SK-N-SH (cell line): ENCODE results near the gene DMBT1. TPM values are rescaled to one million over a fixed set of nuclear protein-coding genes. Genes with fewer than 3 reads are reported as not detected.

ENCODE experiments used
- CTCF ChIA-PET: fragments of 300-600, 350-600 bp; formaldehyde crosslinking; extraction: SDS; loops from one replicate; lab custom pipeline; 2021; lab: Yijun Ruan, JAX
- POLR2A ChIA-PET: fragments of 350-600 bp; sonication (Branson Sonifier 250); formaldehyde crosslinking; extraction: SDS; loops from one replicate; lab custom pipeline; 2020; ENCODE audit warnings: antibody characterized with exemption, inconsistent platforms; lab: Yijun Ruan, JAX
- DNase-seq: peaks from one replicate; pipeline ENCODE4 v3.0.0; 2012
- H2AFZ ChIP-seq: fragments of 200-600 bp; sonication (generic); 2 replicates; pipeline ENCODE4 v1.8.1; 2016; ENCODE audit warnings: antibody characterized with exemption, mild to moderate bottlenecking, low read depth
- H3F3A ChIP-seq: fragments of 200-600 bp; sonication (generic); replicated peaks from 2 replicates; pipeline ENCODE3; 2016; ENCODE audit warnings: antibody characterized with exemption, mild to moderate bottlenecking; ENCODE audit not compliant: insufficient read depth
- H3K27ac ChIP-seq, 2 experiments: fragments of 200-500 bp in 1 of 2; fragments of 200-600 bp in 1 of 2; sonication (Bioruptor generic) in 1 of 2; sonication (generic), shearing (Covaris generic) in 1 of 2; 2 replicates each; pipeline versions ENCODE4 v1.5.1 to v1.6.1; 2014 to 2016; ENCODE audit warnings: low read depth in 2 of 2, inconsistent platforms in 1 of 2, low read length in 1 of 2, mild to moderate bottlenecking in 1 of 2, mixed read lengths in 1 of 2
- H3K27me3 ChIP-seq: fragments of 200-600 bp; sonication (generic), shearing (Covaris generic); 2 replicates; pipeline ENCODE4 v1.6.1; 2016; ENCODE audit warnings: mixed run types; ENCODE audit not compliant: insufficient read depth
- H3K36me3 ChIP-seq, 2 experiments: fragments of 200-500 bp in 1 of 2; fragments of 200-600 bp in 1 of 2; sonication (Bioruptor generic) in 1 of 2; sonication (generic) in 1 of 2; replicated peaks in 1 of 2; 2 replicates each; pipeline versions ENCODE3 to v1.5.1; 2014 to 2016; ENCODE audit warnings: low read length in 1 of 2, mild to moderate bottlenecking in 1 of 2; ENCODE audit not compliant: insufficient read depth in 2 of 2, control insufficient read depth in 1 of 2
- H3K4me1 ChIP-seq, 2 experiments: fragments of 200-500 bp in 1 of 2; fragments of 200-600 bp in 1 of 2; sonication (Bioruptor generic) in 1 of 2; sonication (generic), shearing (Covaris generic) in 1 of 2; 2 replicates each; pipeline versions ENCODE4 v1.5.1 to v1.6.1; 2014 to 2016; ENCODE audit warnings: low read depth in 1 of 2, low read length in 1 of 2, mixed run types in 1 of 2; ENCODE audit not compliant: insufficient read depth in 2 of 2, control insufficient read depth in 1 of 2
- H3K4me2 ChIP-seq: fragments of 200-600 bp; sonication (generic), shearing (Covaris generic); 2 replicates; pipeline ENCODE4 v1.6.1; 2017; ENCODE audit warnings: mixed run types
- H3K4me3 ChIP-seq, 2 experiments: fragments of 200-500 bp in 1 of 2; fragments of 200-600 bp in 1 of 2; sonication (Bioruptor generic) in 1 of 2; sonication (generic), shearing (Covaris generic) in 1 of 2; 2 replicates each; pipeline versions ENCODE4 v1.5.1 to v1.8.1; 2014 to 2016; ENCODE audit warnings: low read depth in 2 of 2, inconsistent platforms in 1 of 2, low read length in 1 of 2, mild to moderate bottlenecking in 1 of 2, mixed read lengths in 1 of 2, moderate library complexity in 1 of 2
- H3K79me2 ChIP-seq: fragments of 200-600 bp; sonication (generic); 2 replicates; pipeline ENCODE4 v1.8.1; 2017; ENCODE audit warnings: mild to moderate bottlenecking; ENCODE audit not compliant: insufficient read depth
- H3K9ac ChIP-seq: fragments of 200-600 bp; sonication (generic); 2 replicates; pipeline ENCODE4 v1.6.1; 2017; ENCODE audit warnings: mixed run types
- H3K9me2 ChIP-seq: fragments of 200-600 bp; sonication (generic); 2 replicates; pipeline ENCODE4 v1.6.1; 2017; ENCODE audit warnings: mixed run types
- H3K9me3 ChIP-seq: fragments of 200-600 bp; sonication (generic); 2 replicates; pipeline ENCODE4 v1.6.1; 2017; ENCODE audit warnings: mixed run types, mild to moderate bottlenecking, moderate library complexity
- H4K20me1 ChIP-seq: fragments of 200-600 bp; sonication (generic); 2 replicates; pipeline ENCODE4 v1.6.1; 2017; ENCODE audit warnings: mild to moderate bottlenecking, mixed run types; ENCODE audit not compliant: insufficient read depth
- ELF1 ChIP-seq: IDR thresholded peaks from 2 replicates; pipeline ENCODE4 v1.4.0; 2012
- FOSL2 ChIP-seq: IDR thresholded peaks from 2 replicates; pipeline ENCODE4 v1.4.0; 2012; ENCODE audit warnings: low read depth, mild to moderate bottlenecking, moderate library complexity, borderline replicate concordance
- FOXJ3 ChIP-seq: sonication (generic); formaldehyde crosslinking; IDR thresholded peaks from 2 replicates; pipeline ENCODE4 v1.5.1; 2020; ENCODE audit warnings: mild to moderate bottlenecking, missing genetic modification reagents
- GABPA ChIP-seq: IDR thresholded peaks from 2 replicates; pipeline ENCODE4 v1.4.0; 2012; ENCODE audit warnings: low read depth, mild to moderate bottlenecking
- GATA2 ChIP-seq: sonication (generic); formaldehyde crosslinking; IDR thresholded peaks from 2 replicates; pipeline ENCODE4 v1.5.0; 2020; ENCODE audit warnings: mild to moderate bottlenecking, missing genetic modification reagents
- MEF2A ChIP-seq: IDR thresholded peaks from 2 replicates; pipeline ENCODE4 v1.4.0; 2012; ENCODE audit warnings: low read depth, borderline replicate concordance
- NRF1 ChIP-seq: IDR thresholded peaks from 2 replicates; pipeline ENCODE4 v1.6.1; 2012; ENCODE audit warnings: low read depth, mild to moderate bottlenecking, low read length
- RAD21 ChIP-seq: IDR thresholded peaks from 2 replicates; pipeline ENCODE4 v1.6.1; 2012; ENCODE audit warnings: mild to moderate bottlenecking, low read length
- RCOR1 ChIP-seq: fragments of 150-350 bp; IDR thresholded peaks from 2 replicates; pipeline ENCODE4 v1.6.1; 2017; ENCODE audit warnings: antibody characterized with exemption, low read length
- RFX5 ChIP-seq: IDR thresholded peaks from 2 replicates; pipeline ENCODE4 v1.6.1; 2012; ENCODE audit warnings: mild to moderate bottlenecking, improper control_type of control experiment, low read length
- SMC3 ChIP-seq: IDR thresholded peaks from 2 replicates; pipeline ENCODE4 v1.6.1; 2012; ENCODE audit warnings: low read depth, low read length, improper control_type of control experiment
- TAF1 ChIP-seq: IDR thresholded peaks from 2 replicates; pipeline ENCODE4 v1.6.1; 2012; ENCODE audit warnings: low read depth, mild to moderate bottlenecking, low read length, moderate library complexity, borderline replicate concordance
- TCF12 ChIP-seq: IDR thresholded peaks from 2 replicates; pipeline ENCODE4 v1.4.0; 2012
- WGBS: methylation state at CpG from one replicate; pipeline ENCODE4 v1.1.6; 2017; ENCODE audit warnings: low lambda C conversion rate; 5-methylcytosine and 5-hydroxymethylcytosine counted together
- polyA plus RNA-seq, 3 experiments: library from polyadenylated mRNA; depleted of rRNA; stranded (reverse); fragments of >200 nt; gene quantifications; 2 replicates each; pipeline ENCODE4 v1.2.3, GENCODE V29; 2012
- TF ChIP-seq, protein P1 (sequence below): fragments of 150-350 bp; IDR thresholded peaks from 2 replicates; pipeline ENCODE4 v1.6.1; 2016; ENCODE audit warnings: mild to moderate bottlenecking, low read depth, low read length
- TF ChIP-seq, protein P2 (sequence below): IDR thresholded peaks from 2 replicates; pipeline ENCODE4 v1.4.0; 2012; ENCODE audit warnings: low read depth

The DMBT1 gene
- polyA plus RNA-seq, 1 of the 3 experiments (the other 2 are of a cell fraction) = not detected

DNA sequence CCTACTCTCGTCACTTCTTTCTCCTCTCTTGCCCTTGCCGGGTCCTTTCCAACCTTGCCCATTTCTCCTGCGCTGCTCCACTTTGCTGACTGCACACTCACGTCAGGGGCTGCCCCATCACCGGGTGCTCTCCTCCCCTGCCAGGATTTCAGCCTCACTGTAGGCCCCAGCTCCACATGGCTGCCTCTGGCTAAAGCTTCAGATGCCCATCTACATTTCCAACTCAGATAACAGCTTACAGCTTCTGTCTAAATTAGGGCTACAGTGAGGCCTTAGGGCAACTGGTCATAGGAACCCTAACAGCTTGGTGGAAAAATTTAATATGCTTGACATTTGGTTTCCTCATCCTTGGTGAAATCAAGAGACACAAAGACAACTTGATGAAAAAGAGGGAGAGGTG, 113.2 kb downstream of the DMBT1 start:
- peak; percentile 72 for TF ChIP-seq GATA2 (CRISPR knock-in tag)
- no peak for TF ChIP-seq RFX5
- TF ChIP-seq SMC3 = no peak
- no peak overlapping the region for H3K27ac ChIP-seq
- H3K9me3 ChIP-seq = no peaks in the 10 kb centered on the region
- peaks cover 0 to 4% of the 10 kb centered on the region in 2 experiments; a peak in 1 of 4 replicates for H3K4me1 ChIP-seq
- no peaks in the 10 kb centered on the region for H4K20me1 ChIP-seq
- H3F3A ChIP-seq = no peaks in the 10 kb centered on the region
- peak; percentile 61 for DNase-seq
- no peaks in the 10 kb centered on the region; the same call in 1 of the 2 replicates for H3K27me3 ChIP-seq
- H3K36me3 ChIP-seq = no peaks in the 10 kb centered on the region
- ChIA-PET POLR2A (interaction anchor here (0.5 kb wide), 1 partner anchor 156 kb away, joined by 4 read pairs; no protein-coding TSS in a partner anchor), CTCF (interaction anchor here (1.1 to 4.6 kb wide), 5 partner anchors 25 to 375 kb away, joined by 5 to 26 read pairs (median 6); no protein-coding TSS in a partner anchor)
- H3K4me3 ChIP-seq = no peak overlapping the region
- 27% methylated on average over 5 of the region's 5 CpGs for WGBS
- H3K4me2 ChIP-seq = no peak overlapping the region
- H3K9me2 ChIP-seq = no peaks in the 10 kb centered on the region
- H3K79me2 ChIP-seq = no peaks in the 10 kb centered on the region
- no peak overlapping the region for H3K9ac ChIP-seq
- H2AFZ ChIP-seq = no peak overlapping the region

DNA sequence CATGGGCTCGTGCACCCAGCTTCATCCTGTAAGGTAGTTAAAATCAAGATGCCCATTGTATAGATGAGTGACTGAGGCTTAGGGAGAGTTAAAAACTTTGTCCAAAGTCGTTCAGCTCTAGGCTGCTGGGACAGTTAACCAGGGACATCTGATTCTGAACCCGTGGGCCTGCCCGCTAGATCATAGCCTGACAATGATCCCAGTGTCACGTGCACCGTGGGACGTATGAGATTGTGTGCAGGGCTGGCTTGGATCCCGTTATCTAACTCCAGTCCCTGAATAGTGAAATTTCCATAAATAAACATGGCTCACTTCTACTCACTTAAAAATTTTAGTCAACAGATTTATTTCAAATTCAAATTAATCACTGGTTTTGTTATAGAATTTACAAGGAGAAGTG, 114.2 kb downstream of the DMBT1 start:
- no peak for DNase-seq
- ChIA-PET POLR2A (no interaction called here), CTCF (interaction anchor here (1.1 to 4.6 kb wide), 5 partner anchors 26 to 376 kb away, joined by 3 to 26 read pairs (median 6); no protein-coding TSS in a partner anchor)
- Histone ChIP-seq H4K20me1 (no peaks in the 10 kb centered on the region), H3K36me3 (no peaks in the 10 kb centered on the region), H3K9ac (no peak overlapping the region), H3K9me3 (no peaks in the 10 kb centered on the region), H2AFZ (no peak overlapping the region), H3K27me3 (no peaks in the 10 kb centered on the region; the same call in 1 of the 2 replicates), H3K4me2 (no peak overlapping the region), H3K4me3 (no peak overlapping the region)
- WGBS = 24% methylated on average over 8 of the region's 8 CpGs
- no peak for TF ChIP-seq RAD21
- no peak for TF ChIP-seq SMC3
- TF ChIP-seq GABPA = no peak
- TF ChIP-seq, protein P1, sequence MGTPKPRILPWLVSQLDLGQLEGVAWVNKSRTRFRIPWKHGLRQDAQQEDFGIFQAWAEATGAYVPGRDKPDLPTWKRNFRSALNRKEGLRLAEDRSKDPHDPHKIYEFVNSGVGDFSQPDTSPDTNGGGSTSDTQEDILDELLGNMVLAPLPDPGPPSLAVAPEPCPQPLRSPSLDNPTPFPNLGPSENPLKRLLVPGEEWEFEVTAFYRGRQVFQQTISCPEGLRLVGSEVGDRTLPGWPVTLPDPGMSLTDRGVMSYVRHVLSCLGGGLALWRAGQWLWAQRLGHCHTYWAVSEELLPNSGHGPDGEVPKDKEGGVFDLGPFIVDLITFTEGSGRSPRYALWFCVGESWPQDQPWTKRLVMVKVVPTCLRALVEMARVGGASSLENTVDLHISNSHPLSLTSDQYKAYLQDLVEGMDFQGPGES = no peak
- no peak for TF ChIP-seq RCOR1
- no peak for TF ChIP-seq FOSL2
- TF ChIP-seq TCF12 = no peak
- no peak for TF ChIP-seq NRF1
- no peak for TF ChIP-seq TAF1
- TF ChIP-seq MEF2A = no peak
- TF ChIP-seq ELF1 = no peak
- TF ChIP-seq FOXJ3 (CRISPR knock-in tag) = no peak
- TF ChIP-seq, protein P2, sequence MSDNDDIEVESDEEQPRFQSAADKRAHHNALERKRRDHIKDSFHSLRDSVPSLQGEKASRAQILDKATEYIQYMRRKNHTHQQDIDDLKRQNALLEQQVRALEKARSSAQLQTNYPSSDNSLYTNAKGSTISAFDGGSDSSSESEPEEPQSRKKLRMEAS = no peak
- TF ChIP-seq, all 33 proteins: peak for 0
- Histone ChIP-seq H3K9me2 (no peaks in the 10 kb centered on the region), H3K4me1 (peaks cover 0 to 4% of the 10 kb centered on the region in 2 experiments; a peak in 1 of 4 replicates), H3K79me2 (no peaks in the 10 kb centered on the region), H3K27ac (no peak overlapping the region), H3F3A (no peaks in the 10 kb centered on the region)
